K562 (cell line): ENCODE measurements around the gene GRIN1. TPM values are rescaled to one million over a fixed set of nuclear protein-coding genes. Genes with fewer than 3 reads are reported as not detected.

Experiments used
- ATAC-seq: fragments of 200-7000 bp; cut with Tn5 transposase; 3 replicates; pipeline ENCODE4 v1.9.1; 2020; ENCODE audit warnings: moderate library complexity
- BruUV-seq: library from RNA; stranded (reverse); fragments of 400-500 nt; replicated peaks from 2 replicates; lab custom pipeline; 2021; lab: Mats Ljungman, UMichigan
- CTCF ChIA-PET: fragments of 300-600 bp; formaldehyde crosslinking; extraction: SDS; loops from one replicate; lab custom pipeline; 2021; ENCODE audit warnings: low intra/inter-chr PET ratio; lab: Yijun Ruan, JAX
- POLR2A ChIA-PET: fragments of 300-600, 350-650 bp; sonication (Branson Sonifier 250); formaldehyde crosslinking; extraction: SDS; loops from one replicate; lab custom pipeline; 2021; ENCODE audit warnings: antibody characterized with exemption, inconsistent platforms; lab: Yijun Ruan, JAX
- DNase-seq, 4 experiments: peaks; one replicate each; pipeline versions ENCODE4 v3.0.0 to v3.0.0-alpha.2; 2011 to 2018; ENCODE audit warnings: low spot score in 3 of 4, mixed read lengths in 3 of 4; ENCODE audit errors: extremely low read depth in 1 of 4
- FAIRE-seq: peaks from 2 replicates; lab custom pipeline; 2011; peaks lifted over from hg19 to GRCh38; lab: Jason Lieb, UNC
- H2AFZ ChIP-seq: 2 replicates; pipeline ENCODE4 v1.6.0; 2011; ENCODE audit warnings: low read depth, low read length, control low read depth, inconsistent platforms
- H3K27ac ChIP-seq: fragments of 200-600 bp; 3 replicates; pipeline ENCODE4 v1.8.0; 2011; ENCODE audit warnings: low read depth, mild to moderate bottlenecking, control low read depth, inconsistent platforms, low read length, moderate library complexity, mixed read lengths; ENCODE audit errors: extremely low read depth
- H3K27me3 ChIP-seq, 2 experiments: fragments of 300-600 bp in 1 of 2; 2 replicates in 1 of 2; 3 replicates in 1 of 2; pipeline versions ENCODE4 v1.6.0 to v1.8.0; 2011; ENCODE audit warnings: inconsistent platforms in 2 of 2, low read length in 2 of 2, mild to moderate bottlenecking in 1 of 2, mixed read lengths in 1 of 2, moderate library complexity in 1 of 2; ENCODE audit not compliant: control insufficient read depth in 2 of 2, insufficient read depth in 2 of 2
- H3K36me3 ChIP-seq: fragments of 300-600 bp; 3 replicates; pipeline ENCODE4 v1.8.0; 2011; ENCODE audit warnings: mild to moderate bottlenecking, low read length, inconsistent platforms; ENCODE audit not compliant: control insufficient read depth, insufficient read depth
- H3K4me1 ChIP-seq, 2 experiments: fragments of 200-600 bp in 1 of 2; replicated peaks in 1 of 2; 2 replicates in 1 of 2; 3 replicates in 1 of 2; pipeline versions ENCODE4 v1.5.1 to v1.8.0; 2011; ENCODE audit warnings: inconsistent platforms in 2 of 2, low read length in 2 of 2, mild to moderate bottlenecking in 1 of 2, mixed read lengths in 1 of 2, moderate library complexity in 1 of 2; ENCODE audit not compliant: control insufficient read depth in 2 of 2, insufficient read depth in 2 of 2
- H3K4me2 ChIP-seq: 2 replicates; pipeline ENCODE4 v1.6.1; 2011; ENCODE audit warnings: low read length, control low read depth, inconsistent platforms, mixed read lengths; ENCODE audit not compliant: insufficient read depth
- H3K4me3 ChIP-seq: fragments of 200-600 bp; sonication (generic), shearing (Covaris generic); 2 replicates; pipeline ENCODE4 v1.5.1; 2016; ENCODE audit warnings: control low read depth, inconsistent platforms
- H3K79me2 ChIP-seq: fragments of 200-600 bp; 3 replicates; pipeline ENCODE4 v1.8.0; 2011; ENCODE audit warnings: low read length, inconsistent platforms; ENCODE audit not compliant: control insufficient read depth, insufficient read depth
- H3K9ac ChIP-seq, 2 experiments: 2 replicates each; pipeline versions ENCODE4 v1.6.0 to v1.6.1; 2011; ENCODE audit warnings: low read depth in 2 of 2, low read length in 2 of 2, control low read depth in 1 of 2, inconsistent platforms in 1 of 2, mild to moderate bottlenecking in 1 of 2, mixed read lengths in 1 of 2; ENCODE audit not compliant: insufficient read depth in 1 of 2
- H3K9me1 ChIP-seq: one replicate; pipeline ENCODE4 v1.6.0; 2011; ENCODE audit warnings: inconsistent platforms, mild to moderate bottlenecking, low read length, moderate library complexity; ENCODE audit not compliant: control insufficient read depth, insufficient read depth
- H3K9me3 ChIP-seq: replicated peaks from 2 replicates; pipeline ENCODE4 v1.5.1; 2011; ENCODE audit warnings: low read depth, low read length, inconsistent platforms; ENCODE audit not compliant: control insufficient read depth, insufficient read depth
- H4K20me1 ChIP-seq: replicated peaks from 2 replicates; pipeline ENCODE4 v1.6.1; 2011; ENCODE audit warnings: low read length, inconsistent platforms, mixed read lengths; ENCODE audit not compliant: control insufficient read depth, insufficient read depth
- WGBS: fragments of 100-300 bp; shearing (Covaris generic); methylation state at CpG from one replicate; pipeline ENCODE4 v1.1.6; 2016; ENCODE audit warnings: low coverage, mixed read lengths; ENCODE audit not compliant: insufficient coverage; ENCODE audit errors: missing lambda C conversion rate; 5-methylcytosine and 5-hydroxymethylcytosine counted together
- in situ Hi-C: fragments of 300-500 bp; cut with MboI; formaldehyde crosslinking; loops from 4 replicates; pipeline ENCODE4 v1.15.0; 2018; ENCODE audit warnings: inconsistent platforms, mixed read lengths
- intact Hi-C: fragments of 100-400 bp; cut with micrococcal nuclease; formaldehyde crosslinking; loops from 2 replicates; pipeline ENCODE4 v1.14.2; 2022
- polyA plus RNA-seq, 8 experiments: library from polyadenylated mRNA; depleted of rRNA in 4 of 8; stranded (reverse) in 5 of 8; unstranded in 3 of 8; fragments of >200 nt; fragmentation: Nextera tagmentation in 2 of 8; fragmentation: Illumina TruSeq in 1 of 8; extraction: Ambion mirVana in 2 of 8; extraction: Trizol in 1 of 8; gene quantifications; 2 replicates each; pipeline versions ENCODE4 v1.2.1 to v1.2.3, GENCODE V29; 2011 to 2014; ENCODE audit warnings: inconsistent platforms in 1 of 8, missing spikeins in 1 of 8
- total RNA-seq, 7 experiments: library from RNA; depleted of rRNA in 6 of 7; stranded (reverse); fragments of >200 nt in 6 of 7; fragmentation: Illumina TruSeq in 2 of 7; extraction: Trizol in 2 of 7; gene quantifications; 2 replicates each; pipeline versions ENCODE4 v1.2.1 to v1.2.3, GENCODE V29; 2011 to 2021; ENCODE audit warnings: low replicate concordance in 1 of 7
- TF ChIP-seq, protein P1 (sequence below): fragments of 450-650 bp; IDR thresholded peaks from 2 replicates; pipeline ENCODE4 v1.6.1; 2016; ENCODE audit warnings: mild to moderate bottlenecking

GRIN1 gene
- total and polyA plus RNA-seq, 9 of the 15 experiments (the other 6 are each of a cell fraction or from before 2014, with no cell fraction given) = 0.03 to 0.35 (median 0.16) TPM; not detected in 6

GRCh38 chr9:137110911-137111787 is 27.8 kb upstream of the GRIN1 start:
- POLR2A ChIA-PET = interaction anchor here (0.7 kb wide), 1 partner anchor 18 kb away, joined by 4 read pairs; no protein-coding TSS in a partner anchor
- FAIRE-seq = no peak
- in situ Hi-C loops = no loop called here

More at GRCh38 chr9:137110911-137111787, 27.8 kb upstream of the GRIN1 start:
- H3K36me3 ChIP-seq = peaks cover 74% of the 10 kb centered on the region; the same call in 2 of the 3 replicates
- H3K27ac ChIP-seq = no peak overlapping the region
- ATAC-seq (no peak), DNase-seq (peak in 1 of 4 experiments; percentile 6)
- TF ChIP-seq, protein P1, sequence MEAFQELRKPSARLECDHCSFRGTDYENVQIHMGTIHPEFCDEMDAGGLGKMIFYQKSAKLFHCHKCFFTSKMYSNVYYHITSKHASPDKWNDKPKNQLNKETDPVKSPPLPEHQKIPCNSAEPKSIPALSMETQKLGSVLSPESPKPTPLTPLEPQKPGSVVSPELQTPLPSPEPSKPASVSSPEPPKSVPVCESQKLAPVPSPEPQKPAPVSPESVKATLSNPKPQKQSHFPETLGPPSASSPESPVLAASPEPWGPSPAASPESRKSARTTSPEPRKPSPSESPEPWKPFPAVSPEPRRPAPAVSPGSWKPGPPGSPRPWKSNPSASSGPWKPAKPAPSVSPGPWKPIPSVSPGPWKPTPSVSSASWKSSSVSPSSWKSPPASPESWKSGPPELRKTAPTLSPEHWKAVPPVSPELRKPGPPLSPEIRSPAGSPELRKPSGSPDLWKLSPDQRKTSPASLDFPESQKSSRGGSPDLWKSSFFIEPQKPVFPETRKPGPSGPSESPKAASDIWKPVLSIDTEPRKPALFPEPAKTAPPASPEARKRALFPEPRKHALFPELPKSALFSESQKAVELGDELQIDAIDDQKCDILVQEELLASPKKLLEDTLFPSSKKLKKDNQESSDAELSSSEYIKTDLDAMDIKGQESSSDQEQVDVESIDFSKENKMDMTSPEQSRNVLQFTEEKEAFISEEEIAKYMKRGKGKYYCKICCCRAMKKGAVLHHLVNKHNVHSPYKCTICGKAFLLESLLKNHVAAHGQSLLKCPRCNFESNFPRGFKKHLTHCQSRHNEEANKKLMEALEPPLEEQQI = no peak
- H2AFZ ChIP-seq = no peak overlapping the region
- H3K9ac ChIP-seq = no peak overlapping the region
- peaks cover 9 to 87% of the 10 kb centered on the region in 2 experiments for H3K4me1 ChIP-seq
- no peak overlapping the region for H3K4me2 ChIP-seq
- H4K20me1 ChIP-seq = no peaks in the 10 kb centered on the region
- no peaks in the 10 kb centered on the region for H3K9me3 ChIP-seq
- no peak overlapping the region for H3K4me3 ChIP-seq
- H3K79me2 ChIP-seq = peaks cover 27% of the 10 kb centered on the region
- no peaks in the 10 kb centered on the region for H3K27me3 ChIP-seq
- intact Hi-C loops = no loop called here
- no TSS peak for BruUV-seq
- CTCF ChIA-PET = no interaction called here
- H3K9me1 ChIP-seq = no peaks in the 10 kb centered on the region
- 88% methylated on average over 21 of the region's 28 CpGs for WGBS
